Activated CD8-positive, alpha-beta memory T cell treated with anti-CD3 and anti-CD28 coated beads, Interleukin-2, amount 10 ng/mL, durations not matched to agents 7 days and 5 days (primary cell): Measurements from ENCODE around the gene PPP2R3C. TPM values are rescaled to one million over a fixed set of nuclear protein-coding genes. Genes with fewer than 3 reads are reported as not detected.

Source experiments
- ATAC-seq: fragments of 150-1000 bp; cut with Tn5 transposase; one replicate; pipeline ENCODE4 v1.10.0; 2021; ENCODE audit warnings: moderate library complexity
- CTCF ChIA-PET: fragments of 350-600 bp; sonication (Branson Sonifier 250); formaldehyde crosslinking; loops from one replicate; lab custom pipeline; 2021; ENCODE audit warnings: antibody characterized with exemption; lab: Charles Lee
- DNase-seq: peaks from one replicate; pipeline ENCODE4 v3.0.0-alpha.2; 2020
- H3K27ac Mint-ChIP-seq: one replicate; pipeline ENCODE4 v1.8.0; 2021; ENCODE audit warnings: mild to moderate bottlenecking, mixed read lengths
- H3K27me3 Mint-ChIP-seq: one replicate; pipeline ENCODE4 v1.8.0; 2021; ENCODE audit warnings: mixed read lengths
- H3K36me3 Mint-ChIP-seq: one replicate; pipeline ENCODE4 v1.8.0; 2021; ENCODE audit warnings: mild to moderate bottlenecking, mixed read lengths
- H3K4me1 Mint-ChIP-seq: one replicate; pipeline ENCODE4 v1.8.0; 2021; ENCODE audit warnings: mixed read lengths
- H3K4me3 Mint-ChIP-seq: one replicate; pipeline ENCODE4 v1.8.0; 2021; ENCODE audit warnings: mild to moderate bottlenecking, moderate library complexity, mixed read lengths
- H3K9me3 Mint-ChIP-seq: one replicate; pipeline ENCODE4 v1.8.0; 2022; ENCODE audit warnings: low read depth, mixed read lengths
- total RNA-seq, 2 experiments: library from RNA; stranded (reverse); gene quantifications; one replicate each; pipeline ENCODE4 v1.2.3, GENCODE V29; 2021

PPP2R3C gene
- total RNA-seq, 2 experiments from 2014 or later = 38.9 to 47.1 TPM

- Mint-ChIP-seq H3K27me3 (no peaks in the 10 kb centered on the region), H3K4me1 (peaks cover 4% of the 10 kb centered on the region), H3K4me3 (no peak overlapping the region), H3K36me3 (peaks cover 18% of the 10 kb centered on the region), H3K27ac (no peak overlapping the region), H3K9me3 (no peaks in the 10 kb centered on the region)
- DNase-seq (no peak), ATAC-seq (no peak)
- CTCF ChIA-PET = interaction anchor here (1.3 kb wide), 1 partner anchor 267 kb away, joined by 4 read pairs; no protein-coding TSS in a partner anchor
Observed at GRCh38 chr14:35147186-35147585, 25.4 kb upstream of the PPP2R3C start.

- no peak overlapping the region for H3K27ac Mint-ChIP-seq
- ATAC-seq (no peak), DNase-seq (no peak)
- no peaks in the 10 kb centered on the region for H3K9me3 Mint-ChIP-seq
- peaks cover 4% of the 10 kb centered on the region for H3K4me1 Mint-ChIP-seq
- no peak overlapping the region for H3K4me3 Mint-ChIP-seq
- H3K36me3 Mint-ChIP-seq = peaks cover 18% of the 10 kb centered on the region
- CTCF ChIA-PET = no interaction called here
- no peaks in the 10 kb centered on the region for H3K27me3 Mint-ChIP-seq
Observed at GRCh38 chr14:35146711-35147149, 24.9 kb upstream of the PPP2R3C start.

- H3K36me3 Mint-ChIP-seq = peaks cover 9% of the 10 kb centered on the region
- H3K9me3 Mint-ChIP-seq = no peaks in the 10 kb centered on the region
- H3K4me3 Mint-ChIP-seq = no peak overlapping the region
- peaks cover 6% of the 10 kb centered on the region for H3K4me1 Mint-ChIP-seq
- H3K27me3 Mint-ChIP-seq = no peaks in the 10 kb centered on the region
- no peak for DNase-seq
- no peak for ATAC-seq
- CTCF ChIA-PET = interaction anchor here (1.3 to 7.9 kb wide), 4 partner anchors 11 to 271 kb away, joined by 3 to 98 read pairs (median 11); no protein-coding TSS in a partner anchor
- no peak overlapping the region for H3K27ac Mint-ChIP-seq
Observed at GRCh38 chr14:35144029-35144428, 22.2 kb upstream of the PPP2R3C start.

GRCh38 chr14:35140718-35141581 lies 19.2 kb upstream of the PPP2R3C start:
- CTCF ChIA-PET = interaction anchor here (0.6 to 7.9 kb wide), 25 partner anchors 8 to 675 kb away, joined by 3 to 98 read pairs (median 4); partner anchors contain the start of genes NFKBIA, PPP2R3C, PRORP and PSMA6
- peaks cover 8% of the 10 kb centered on the region for H3K4me1 Mint-ChIP-seq
- no peak overlapping the region for H3K27ac Mint-ChIP-seq
- no peaks in the 10 kb centered on the region for H3K9me3 Mint-ChIP-seq
- peaks cover 9% of the 10 kb centered on the region for H3K36me3 Mint-ChIP-seq
- no peak overlapping the region for H3K4me3 Mint-ChIP-seq
- no peak for ATAC-seq
- DNase-seq = no peak
- H3K27me3 Mint-ChIP-seq = no peaks in the 10 kb centered on the region

GRCh38 chr14:35138585-35138984 lies 16.8 kb upstream of the PPP2R3C start:
- H3K36me3 Mint-ChIP-seq = peaks cover 15% of the 10 kb centered on the region
- CTCF ChIA-PET = interaction anchor here (1.3 to 7.9 kb wide), 2 partner anchors 266 to 276 kb away, joined by 4 to 98 read pairs; partner anchors contain the start of gene NFKBIA

GRCh38 chr14:35134329-35135123 lies 12.7 kb upstream of the PPP2R3C start:
- H3K9me3 Mint-ChIP-seq = no peaks in the 10 kb centered on the region
- H3K4me1 Mint-ChIP-seq = peaks cover 4% of the 10 kb centered on the region
- no peaks in the 10 kb centered on the region for H3K27me3 Mint-ChIP-seq
- H3K36me3 Mint-ChIP-seq = peaks cover 30% of the 10 kb centered on the region
- no peak for ATAC-seq
- no peak overlapping the region for H3K27ac Mint-ChIP-seq
- CTCF ChIA-PET = interaction anchor here (0.8 to 0.9 kb wide), 2 partner anchors 8 to 282 kb away, joined by 3 read pairs; no protein-coding TSS in a partner anchor
- DNase-seq = no peak
- H3K4me3 Mint-ChIP-seq = no peak overlapping the region

More at GRCh38 chr14:35138585-35138984, 16.8 kb upstream of the PPP2R3C start:
- ATAC-seq (no peak), DNase-seq (no peak)
- Mint-ChIP-seq H3K27me3 (no peaks in the 10 kb centered on the region), H3K4me1 (peaks cover 5% of the 10 kb centered on the region), H3K27ac (no peak overlapping the region), H3K9me3 (no peaks in the 10 kb centered on the region), H3K4me3 (no peak overlapping the region)

GRCh38 chr14:35133542-35134328 lies 11.9 kb upstream of the PPP2R3C start:
- ATAC-seq (no peak), DNase-seq (no peak)
- no peak overlapping the region for H3K27ac Mint-ChIP-seq
- peaks cover 6% of the 10 kb centered on the region for H3K4me1 Mint-ChIP-seq
- CTCF ChIA-PET = interaction anchor here (0.8 to 1.0 kb wide), 2 partner anchors 9 to 288 kb away, joined by 3 read pairs; no protein-coding TSS in a partner anchor
- no peaks in the 10 kb centered on the region for H3K27me3 Mint-ChIP-seq
- no peaks in the 10 kb centered on the region for H3K9me3 Mint-ChIP-seq
- no peak overlapping the region for H3K4me3 Mint-ChIP-seq
- H3K36me3 Mint-ChIP-seq = peaks cover 34% of the 10 kb centered on the region

GRCh38 chr14:35124127-35124526 lies 2.3 kb upstream of the PPP2R3C start:
- Mint-ChIP-seq H3K36me3 (peaks cover 33% of the 10 kb centered on the region), H3K27ac (no peak overlapping the region), H3K9me3 (no peaks in the 10 kb centered on the region), H3K27me3 (no peaks in the 10 kb centered on the region), H3K4me1 (peaks cover 58% of the 10 kb centered on the region), H3K4me3 (peak overlapping the region; percentile 94)
- no peak for ATAC-seq
- no peak for DNase-seq
- CTCF ChIA-PET = interaction anchor here (0.7 to 3.3 kb wide), 4 partner anchors 16 to 280 kb away, joined by 3 to 12 read pairs (median 7); partner anchors contain the start of gene NFKBIA

- peak overlapping the region; percentile 94 for H3K4me3 Mint-ChIP-seq
- peaks cover 31% of the 10 kb centered on the region for H3K36me3 Mint-ChIP-seq
- no peak for ATAC-seq
- no peak for DNase-seq
- peak overlapping the region; percentile 99 for H3K27ac Mint-ChIP-seq
- H3K9me3 Mint-ChIP-seq = no peaks in the 10 kb centered on the region
- H3K27me3 Mint-ChIP-seq = no peaks in the 10 kb centered on the region
- H3K4me1 Mint-ChIP-seq = peaks cover 59% of the 10 kb centered on the region
- CTCF ChIA-PET = interaction anchor here (0.7 to 3.3 kb wide), 4 partner anchors 17 to 280 kb away, joined by 3 to 12 read pairs (median 7); partner anchors contain the start of gene NFKBIA
Observed at GRCh38 chr14:35123388-35123703, 1.6 kb upstream of the PPP2R3C start.

- Mint-ChIP-seq H3K4me1 (peaks cover 58% of the 10 kb centered on the region), H3K9me3 (no peaks in the 10 kb centered on the region), H3K36me3 (peaks cover 27% of the 10 kb centered on the region), H3K4me3 (peak overlapping the region; percentile 94), H3K27me3 (no peaks in the 10 kb centered on the region), H3K27ac (peak overlapping the region; percentile 99)
- CTCF ChIA-PET = interaction anchor here (1.2 to 3.3 kb wide), 5 partner anchors 17 to 281 kb away, joined by 3 to 12 read pairs (median 8); partner anchors contain the start of genes FAM177A1, NFKBIA and PSMA6
- no peak for DNase-seq
- no peak for ATAC-seq
Observed at GRCh38 chr14:35122696-35123387, 1.1 kb upstream of the PPP2R3C start.

GRCh38 chr14:35121026-35121886 lies 534 bp downstream of the PPP2R3C start:
- peak; percentile 50 for DNase-seq

More at GRCh38 chr14:35121026-35121886, 534 bp downstream of the PPP2R3C start:
- H3K4me3 Mint-ChIP-seq = peak overlapping the region; percentile 94
- no peaks in the 10 kb centered on the region for H3K27me3 Mint-ChIP-seq
- no peak for ATAC-seq
- peaks cover 21% of the 10 kb centered on the region for H3K36me3 Mint-ChIP-seq
- peak overlapping the region; percentile 99 for H3K27ac Mint-ChIP-seq
- CTCF ChIA-PET = interaction anchor here (1.2 to 3.3 kb wide), 6 partner anchors 19 to 296 kb away, joined by 3 to 12 read pairs (median 7); partner anchors contain the start of genes FAM177A1, NFKBIA and PSMA6
- no peaks in the 10 kb centered on the region for H3K9me3 Mint-ChIP-seq
- H3K4me1 Mint-ChIP-seq = peaks cover 59% of the 10 kb centered on the region
